Skin of body (tissue), 2 donors: ENCODE results near the gene SYTL1. TPM values are rescaled to one million over a fixed set of nuclear protein-coding genes. Genes with fewer than 3 reads are reported as not detected.

Experiments used
- DNase-seq: peaks from one replicate; lab custom pipeline; 2025; lab: John Stamatoyannopoulos, UW
- total RNA-seq: library from RNA; depleted of rRNA; stranded (reverse); fragments of >200 nt; gene quantifications from one replicate; pipeline ENCODE4 v1.2.3, GENCODE V29; 2014

The SYTL1 gene
- 22.7 TPM for total RNA-seq

- no peak for DNase-seq
These were observed at the start of gene SYTL1 for GRCh38 chr1:27341525-27342252. SYTL1 (plus strand) TSS chr1:27342022; CDS start chr1:27345335, 3,313 bp downstream.

GRCh38 chr1:27292106-27292505 lies 49.7 kb upstream of the SYTL1 start:
- no peak for DNase-seq

GRCh38 chr1:27293915-27294314 lies 47.9 kb upstream of the SYTL1 start:
- DNase-seq: no peak

- peak; percentile 31 for DNase-seq
These were observed 45.0 kb upstream of the SYTL1 start for GRCh38 chr1:27296773-27297291.

GRCh38 chr1:27297903-27298302 lies 43.9 kb upstream of the SYTL1 start:
- no peak for DNase-seq

GRCh38 chr1:27298632-27299384 lies 43.0 kb upstream of the SYTL1 start:
- DNase-seq: no peak

- DNase-seq: peak; percentile 87
These were observed 42.2 kb upstream of the SYTL1 start for GRCh38 chr1:27299385-27300271.

- peak; percentile 95 for DNase-seq
These were observed 41.3 kb upstream of the SYTL1 start for GRCh38 chr1:27300341-27301051.

- DNase-seq: no peak
These were observed 40.8 kb upstream of the SYTL1 start for GRCh38 chr1:27301052-27301422.

- DNase-seq: no peak
These were observed 40.1 kb upstream of the SYTL1 start for GRCh38 chr1:27301582-27302199.

- no peak for DNase-seq
These were observed 39.2 kb upstream of the SYTL1 start for GRCh38 chr1:27302612-27303011.

- no peak for DNase-seq
These were observed 38.3 kb upstream of the SYTL1 start for GRCh38 chr1:27303509-27303908.

GRCh38 chr1:27306071-27306470 lies 35.8 kb upstream of the SYTL1 start:
- no peak for DNase-seq

GRCh38 chr1:27306892-27307761 lies 34.7 kb upstream of the SYTL1 start:
- no peak for DNase-seq

GRCh38 chr1:27307874-27308598 lies 33.8 kb upstream of the SYTL1 start:
- DNase-seq: no peak

GRCh38 chr1:27314169-27314568 lies 27.7 kb upstream of the SYTL1 start:
- no peak for DNase-seq

GRCh38 chr1:27314737-27315136 lies 27.1 kb upstream of the SYTL1 start:
- DNase-seq: no peak

GRCh38 chr1:27316860-27317259 lies 25.0 kb upstream of the SYTL1 start:
- DNase-seq: no peak

GRCh38 chr1:27318136-27318535 lies 23.7 kb upstream of the SYTL1 start:
- no peak for DNase-seq
